MM.1S (cell line): ENCODE measurements around the gene TEX50.

ENCODE experiments used
- EZH2 ChIP-seq: fragments of 300-600 bp; sonication (generic); optimal IDR thresholded peaks from 2 replicates; pipeline ENCODE3; 2017; ENCODE audit warnings: low read depth, mild to moderate bottlenecking, antibody characterized with exemption, low read length, mixed read lengths
- TF ChIP-seq, protein P1 (sequence below): fragments of 300-600 bp; sonication (generic); IDR thresholded peaks from 2 replicates; pipeline ENCODE4 v1.5.1; 2016; ENCODE audit warnings: antibody characterized with exemption, low read length, mixed read lengths

DNA sequence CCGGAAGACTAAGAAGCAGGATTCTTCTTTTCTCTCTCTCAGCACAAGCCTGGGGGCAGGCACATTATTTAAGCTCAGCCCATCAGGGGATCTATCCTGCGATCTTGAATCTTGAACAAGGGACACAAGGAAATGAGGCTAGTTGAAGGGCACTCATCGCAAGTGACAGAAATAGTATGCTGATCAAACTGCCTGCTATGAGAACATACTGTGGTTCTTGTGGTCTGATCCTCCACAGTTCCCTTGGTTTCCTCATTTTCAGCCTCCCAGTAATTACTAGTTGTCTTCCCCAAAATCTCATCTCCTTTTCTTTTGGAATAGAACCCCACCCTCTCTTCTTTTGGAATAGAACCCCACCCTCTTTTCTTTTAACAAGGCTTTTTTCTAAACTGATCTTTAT is 28.0 kb downstream of the TEX50 start:
- TF ChIP-seq, protein P1, sequence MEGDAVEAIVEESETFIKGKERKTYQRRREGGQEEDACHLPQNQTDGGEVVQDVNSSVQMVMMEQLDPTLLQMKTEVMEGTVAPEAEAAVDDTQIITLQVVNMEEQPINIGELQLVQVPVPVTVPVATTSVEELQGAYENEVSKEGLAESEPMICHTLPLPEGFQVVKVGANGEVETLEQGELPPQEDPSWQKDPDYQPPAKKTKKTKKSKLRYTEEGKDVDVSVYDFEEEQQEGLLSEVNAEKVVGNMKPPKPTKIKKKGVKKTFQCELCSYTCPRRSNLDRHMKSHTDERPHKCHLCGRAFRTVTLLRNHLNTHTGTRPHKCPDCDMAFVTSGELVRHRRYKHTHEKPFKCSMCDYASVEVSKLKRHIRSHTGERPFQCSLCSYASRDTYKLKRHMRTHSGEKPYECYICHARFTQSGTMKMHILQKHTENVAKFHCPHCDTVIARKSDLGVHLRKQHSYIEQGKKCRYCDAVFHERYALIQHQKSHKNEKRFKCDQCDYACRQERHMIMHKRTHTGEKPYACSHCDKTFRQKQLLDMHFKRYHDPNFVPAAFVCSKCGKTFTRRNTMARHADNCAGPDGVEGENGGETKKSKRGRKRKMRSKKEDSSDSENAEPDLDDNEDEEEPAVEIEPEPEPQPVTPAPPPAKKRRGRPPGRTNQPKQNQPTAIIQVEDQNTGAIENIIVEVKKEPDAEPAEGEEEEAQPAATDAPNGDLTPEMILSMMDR: no peak
- no peak for TF ChIP-seq EZH2
